HEK293 (cell line): ENCODE measurements around the gene SHISAL2B.

ENCODE experiments used
- CTCF ChIA-PET: fragments of 350-600 bp; formaldehyde crosslinking; extraction: SDS; loops from one replicate; lab custom pipeline; 2021; ENCODE audit warnings: antibody characterized with exemption; lab: Yijun Ruan, JAX
- POLR2A ChIA-PET: fragments of 300-600 bp; formaldehyde crosslinking; extraction: SDS; loops from one replicate; lab custom pipeline; 2020; ENCODE audit warnings: antibody characterized with exemption, inconsistent platforms; lab: Yijun Ruan, JAX
- H3K27ac ChIP-seq: fragments of 200-500 bp; sonication (Bioruptor generic); 2 replicates; pipeline ENCODE4 v1.5.1; 2014; ENCODE audit warnings: low read depth, low read length, control low read depth, inconsistent platforms; ENCODE audit errors: extremely low read depth
- H3K36me3 ChIP-seq, 2 experiments: fragments of 200-500 bp in 1 of 2; sonication (Bioruptor generic) in 1 of 2; 1 replicate in 1 of 2; 2 replicates in 1 of 2; pipeline ENCODE4 v1.5.1; 2014 to 2017; ENCODE audit warnings: inconsistent platforms in 2 of 2, low read length in 2 of 2; ENCODE audit not compliant: control insufficient read depth in 2 of 2, insufficient read depth in 1 of 2
- H3K4me1 ChIP-seq: fragments of 200-500 bp; sonication (Bioruptor generic); 2 replicates; pipeline ENCODE4 v1.5.1; 2014; ENCODE audit warnings: mild to moderate bottlenecking, low read length, inconsistent platforms; ENCODE audit not compliant: control insufficient read depth, insufficient read depth
- H3K4me3 ChIP-seq: 2 replicates; pipeline ENCODE4 v1.5.1; 2011; ENCODE audit warnings: low read depth, mild to moderate bottlenecking, control low read depth, low read length, moderate library complexity
- H3K9me3 ChIP-seq: fragments of 200-500 bp; sonication (Bioruptor generic); 2 replicates; pipeline ENCODE4 v1.5.1; 2014; ENCODE audit warnings: low read depth, low read length, inconsistent platforms; ENCODE audit not compliant: control insufficient read depth, insufficient read depth
- GLI4 ChIP-seq: fragments of 450-650 bp; formaldehyde crosslinking; IDR thresholded peaks from 2 replicates; pipeline ENCODE4 v1.5.1; 2016; ENCODE audit warnings: missing biosample characterization, missing genetic modification characterization
- MZF1 ChIP-seq: fragments of 450-650 bp; formaldehyde crosslinking; IDR thresholded peaks from 2 replicates; pipeline ENCODE4 v1.5.1; 2017; ENCODE audit warnings: missing biosample characterization, missing genetic modification characterization, borderline replicate concordance
- ZFP41 ChIP-seq: fragments of 450-650 bp; formaldehyde crosslinking; IDR thresholded peaks from 2 replicates; pipeline ENCODE4 v1.5.1; 2016; ENCODE audit warnings: missing biosample characterization, missing genetic modification characterization, borderline replicate concordance
- ZNF114 ChIP-seq: fragments of 450-650 bp; formaldehyde crosslinking; IDR thresholded peaks from 2 replicates; pipeline ENCODE4 v1.5.0; 2017; ENCODE audit warnings: missing biosample characterization, missing genetic modification characterization
- ZNF169 ChIP-seq: fragments of 450-650 bp; formaldehyde crosslinking; IDR thresholded peaks from 2 replicates; pipeline ENCODE4 v1.5.1; 2016; ENCODE audit warnings: missing biosample characterization, missing genetic modification characterization
- ZNF292 ChIP-seq: fragments of 450-650 bp; formaldehyde crosslinking; IDR thresholded peaks from 2 replicates; pipeline ENCODE4 v1.5.1; 2016; ENCODE audit warnings: low read depth, missing biosample characterization, missing genetic modification characterization, borderline replicate concordance
- ZNF311 ChIP-seq: fragments of 450-650 bp; formaldehyde crosslinking; IDR thresholded peaks from 2 replicates; pipeline ENCODE4 v1.5.1; 2017; ENCODE audit warnings: missing biosample characterization, missing genetic modification characterization, borderline replicate concordance
- ZNF341 ChIP-seq: fragments of 450-650 bp; formaldehyde crosslinking; IDR thresholded peaks from 2 replicates; pipeline ENCODE4; 2016; ENCODE audit warnings: low read depth, missing biosample characterization, missing genetic modification characterization
- ZNF394 ChIP-seq: fragments of 450-650 bp; formaldehyde crosslinking; IDR thresholded peaks from 2 replicates; pipeline ENCODE4 v1.5.1; 2016; ENCODE audit warnings: missing biosample characterization, missing genetic modification characterization, mild to moderate bottlenecking, moderate library complexity, borderline replicate concordance
- ZNF404 ChIP-seq: fragments of 450-650 bp; formaldehyde crosslinking; IDR thresholded peaks from 2 replicates; pipeline ENCODE4 v1.5.1; 2017; ENCODE audit warnings: missing biosample characterization, missing genetic modification characterization
- ZNF514 ChIP-seq: fragments of 450-650 bp; formaldehyde crosslinking; IDR thresholded peaks from 2 replicates; pipeline ENCODE4 v1.5.1; 2016; ENCODE audit warnings: missing biosample characterization, missing genetic modification characterization
- ZNF548 ChIP-seq: fragments of 450-650 bp; formaldehyde crosslinking; IDR thresholded peaks from 2 replicates; pipeline ENCODE4 v1.5.1; 2016; ENCODE audit warnings: missing biosample characterization, missing genetic modification characterization
- ZNF549 ChIP-seq: fragments of 450-650 bp; IDR thresholded peaks from 2 replicates; pipeline ENCODE4 v1.5.1; 2018; ENCODE audit warnings: missing biosample characterization, missing genetic modification characterization, mild to moderate bottlenecking, inconsistent platforms, moderate library complexity
- ZNF555 ChIP-seq: fragments of 450-650 bp; formaldehyde crosslinking; conservative IDR thresholded peaks from 2 replicates; pipeline ENCODE4 v1.5.1; 2017; ENCODE audit warnings: missing biosample characterization, mild to moderate bottlenecking, missing genetic modification characterization, inconsistent platforms
- ZNF621 ChIP-seq: fragments of 450-650 bp; formaldehyde crosslinking; IDR thresholded peaks from 2 replicates; pipeline ENCODE4 v1.5.1; 2017; ENCODE audit warnings: missing biosample characterization, missing genetic modification characterization
- ZNF776 ChIP-seq: fragments of 450-650 bp; formaldehyde crosslinking; IDR thresholded peaks from 2 replicates; pipeline ENCODE4 v1.5.0; 2017; ENCODE audit warnings: missing biosample characterization, missing genetic modification characterization, borderline replicate concordance
- TF ChIP-seq, protein P1 (sequence below): fragments of 450-650 bp; formaldehyde crosslinking; IDR thresholded peaks from 2 replicates; pipeline ENCODE4 v1.5.0; 2017; ENCODE audit warnings: missing biosample characterization, missing genetic modification characterization, borderline replicate concordance
- TF ChIP-seq, protein P2 (sequence below): fragments of 450-650 bp; formaldehyde crosslinking; IDR thresholded peaks from 2 replicates; pipeline ENCODE4 v1.5.1; 2016; ENCODE audit warnings: missing biosample characterization, missing genetic modification characterization
- TF ChIP-seq, protein P3 (sequence below): fragments of 450-650 bp; formaldehyde crosslinking; IDR thresholded peaks from 2 replicates; pipeline ENCODE4 v1.5.1; 2017; ENCODE audit warnings: missing biosample characterization, missing genetic modification characterization
- TF ChIP-seq, protein P4 (sequence below): fragments of 450-650 bp; formaldehyde crosslinking; IDR thresholded peaks from 2 replicates; pipeline ENCODE4 v1.5.1; 2017; ENCODE audit warnings: missing biosample characterization, missing genetic modification characterization

SHISAL2B gene

DNA sequence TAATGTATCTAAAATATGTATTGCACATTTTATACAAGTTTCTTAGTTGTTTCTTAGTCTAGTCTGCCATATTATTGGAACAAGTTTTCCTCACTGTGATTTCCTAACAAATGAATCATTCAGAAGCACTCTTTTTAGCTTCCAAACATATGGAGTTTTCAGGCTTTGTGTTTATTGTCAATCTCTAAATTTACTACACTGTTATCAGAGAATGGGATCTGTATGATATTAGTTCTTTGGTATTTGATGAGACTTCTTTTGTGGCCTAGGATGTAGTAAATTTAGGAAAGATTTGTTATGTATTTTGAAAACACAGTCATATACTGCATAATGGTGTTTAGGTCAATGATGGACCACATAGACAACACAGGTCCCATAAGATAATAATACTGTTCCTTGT is 52.5 kb downstream of the SHISAL2B start (continued):
- TF ChIP-seq, protein P1, sequence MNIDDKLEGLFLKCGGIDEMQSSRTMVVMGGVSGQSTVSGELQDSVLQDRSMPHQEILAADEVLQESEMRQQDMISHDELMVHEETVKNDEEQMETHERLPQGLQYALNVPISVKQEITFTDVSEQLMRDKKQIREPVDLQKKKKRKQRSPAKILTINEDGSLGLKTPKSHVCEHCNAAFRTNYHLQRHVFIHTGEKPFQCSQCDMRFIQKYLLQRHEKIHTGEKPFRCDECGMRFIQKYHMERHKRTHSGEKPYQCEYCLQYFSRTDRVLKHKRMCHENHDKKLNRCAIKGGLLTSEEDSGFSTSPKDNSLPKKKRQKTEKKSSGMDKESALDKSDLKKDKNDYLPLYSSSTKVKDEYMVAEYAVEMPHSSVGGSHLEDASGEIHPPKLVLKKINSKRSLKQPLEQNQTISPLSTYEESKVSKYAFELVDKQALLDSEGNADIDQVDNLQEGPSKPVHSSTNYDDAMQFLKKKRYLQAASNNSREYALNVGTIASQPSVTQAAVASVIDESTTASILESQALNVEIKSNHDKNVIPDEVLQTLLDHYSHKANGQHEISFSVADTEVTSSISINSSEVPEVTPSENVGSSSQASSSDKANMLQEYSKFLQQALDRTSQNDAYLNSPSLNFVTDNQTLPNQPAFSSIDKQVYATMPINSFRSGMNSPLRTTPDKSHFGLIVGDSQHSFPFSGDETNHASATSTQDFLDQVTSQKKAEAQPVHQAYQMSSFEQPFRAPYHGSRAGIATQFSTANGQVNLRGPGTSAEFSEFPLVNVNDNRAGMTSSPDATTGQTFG (tag by site-specific recombination) = no peak
- TF ChIP-seq ZNF311 = no peak

DNA sequence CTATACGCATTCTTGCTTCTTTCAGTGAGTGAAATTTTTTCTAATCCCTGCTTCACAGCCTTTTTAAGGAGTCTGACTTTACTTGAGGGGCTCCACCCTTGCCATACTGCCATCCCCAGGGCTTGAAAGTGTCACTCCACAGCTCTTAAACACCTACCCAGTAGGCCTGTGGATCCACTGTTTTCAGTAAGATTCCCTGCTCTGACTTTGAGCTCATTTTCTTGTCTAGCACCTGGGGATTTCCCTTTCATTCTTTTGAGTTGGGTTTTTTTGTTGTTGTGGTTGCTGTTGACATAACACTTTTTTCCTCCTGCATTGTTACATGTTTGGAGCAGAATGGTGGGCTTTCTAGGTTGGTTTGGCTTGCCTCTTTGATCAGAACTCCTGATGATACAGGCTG is 54.6 kb downstream of the SHISAL2B start:
- Histone ChIP-seq H3K36me3 (peaks cover 0 to 12% of the 10 kb centered on the region in 2 experiments; a peak in 2 of 3 replicates), H3K4me1 (no peaks in the 10 kb centered on the region), H3K27ac (no peak overlapping the region), H3K9me3 (no peaks in the 10 kb centered on the region), H3K4me3 (no peak overlapping the region)
- POLR2A ChIA-PET = no interaction called here
- CTCF ChIA-PET = no interaction called here
- TF ChIP-seq MZF1 (tag by site-specific recombination) (no peak), ZNF341 (tag by site-specific recombination) (no peak), ZNF404 (tag by site-specific recombination) (no peak), ZNF776 (tag by site-specific recombination) (no peak)

DNA sequence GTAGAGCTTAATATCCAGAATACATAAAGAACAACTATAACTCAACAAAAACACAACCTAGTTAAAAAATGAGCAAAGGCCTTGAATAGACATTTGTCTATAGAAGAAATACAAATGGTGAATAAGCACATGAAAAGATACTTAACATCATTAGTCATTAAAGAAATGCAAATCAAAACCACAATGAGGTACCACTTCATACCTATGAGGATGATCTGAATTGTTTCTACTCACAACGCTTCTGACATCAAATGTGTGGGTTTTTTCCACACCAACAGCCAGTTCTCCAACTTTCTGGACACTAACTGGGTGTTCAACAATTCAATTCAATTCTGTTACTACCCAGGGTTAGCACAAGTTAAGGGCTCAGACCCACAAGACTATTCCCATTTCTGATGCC is 56.1 kb downstream of the SHISAL2B start:
- POLR2A ChIA-PET = no interaction called here
- Histone ChIP-seq H3K9me3 (no peaks in the 10 kb centered on the region), H3K27ac (no peak overlapping the region), H3K4me3 (no peak overlapping the region), H3K4me1 (no peaks in the 10 kb centered on the region), H3K36me3 (peaks cover 0 to 2% of the 10 kb centered on the region in 2 experiments; a peak in 1 of 3 replicates)
- CTCF ChIA-PET = no interaction called here
- TF ChIP-seq ZNF169 (tag by site-specific recombination) = no peak
- no peak for TF ChIP-seq ZNF292 (tag by site-specific recombination)
- TF ChIP-seq ZNF621 (tag by site-specific recombination) = no peak
- TF ChIP-seq ZNF548 (tag by site-specific recombination) = no peak
- TF ChIP-seq, protein P2, sequence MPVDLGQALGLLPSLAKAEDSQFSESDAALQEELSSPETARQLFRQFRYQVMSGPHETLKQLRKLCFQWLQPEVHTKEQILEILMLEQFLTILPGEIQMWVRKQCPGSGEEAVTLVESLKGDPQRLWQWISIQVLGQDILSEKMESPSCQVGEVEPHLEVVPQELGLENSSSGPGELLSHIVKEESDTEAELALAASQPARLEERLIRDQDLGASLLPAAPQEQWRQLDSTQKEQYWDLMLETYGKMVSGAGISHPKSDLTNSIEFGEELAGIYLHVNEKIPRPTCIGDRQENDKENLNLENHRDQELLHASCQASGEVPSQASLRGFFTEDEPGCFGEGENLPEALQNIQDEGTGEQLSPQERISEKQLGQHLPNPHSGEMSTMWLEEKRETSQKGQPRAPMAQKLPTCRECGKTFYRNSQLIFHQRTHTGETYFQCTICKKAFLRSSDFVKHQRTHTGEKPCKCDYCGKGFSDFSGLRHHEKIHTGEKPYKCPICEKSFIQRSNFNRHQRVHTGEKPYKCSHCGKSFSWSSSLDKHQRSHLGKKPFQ = no peak
- TF ChIP-seq ZNF394 (tag by site-specific recombination) = no peak
- TF ChIP-seq, protein P3, sequence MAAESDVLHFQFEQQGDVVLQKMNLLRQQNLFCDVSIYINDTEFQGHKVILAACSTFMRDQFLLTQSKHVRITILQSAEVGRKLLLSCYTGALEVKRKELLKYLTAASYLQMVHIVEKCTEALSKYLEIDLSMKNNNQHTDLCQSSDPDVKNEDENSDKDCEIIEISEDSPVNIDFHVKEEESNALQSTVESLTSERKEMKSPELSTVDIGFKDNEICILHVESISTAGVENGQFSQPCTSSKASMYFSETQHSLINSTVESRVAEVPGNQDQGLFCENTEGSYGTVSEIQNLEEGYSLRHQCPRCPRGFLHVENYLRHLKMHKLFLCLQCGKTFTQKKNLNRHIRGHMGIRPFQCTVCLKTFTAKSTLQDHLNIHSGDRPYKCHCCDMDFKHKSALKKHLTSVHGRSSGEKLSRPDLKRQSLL (tag by site-specific recombination) = no peak
- TF ChIP-seq, protein P1 (tag by site-specific recombination) = no peak
- TF ChIP-seq ZNF555 (tag by site-specific recombination) = no peak
- no peak for TF ChIP-seq ZFP41 (tag by site-specific recombination)
- TF ChIP-seq ZNF114 (tag by site-specific recombination) = no peak
- no peak for TF ChIP-seq ZNF549 (tag by site-specific recombination)
- no peak for TF ChIP-seq ZNF514 (tag by site-specific recombination)
- TF ChIP-seq, protein P4, sequence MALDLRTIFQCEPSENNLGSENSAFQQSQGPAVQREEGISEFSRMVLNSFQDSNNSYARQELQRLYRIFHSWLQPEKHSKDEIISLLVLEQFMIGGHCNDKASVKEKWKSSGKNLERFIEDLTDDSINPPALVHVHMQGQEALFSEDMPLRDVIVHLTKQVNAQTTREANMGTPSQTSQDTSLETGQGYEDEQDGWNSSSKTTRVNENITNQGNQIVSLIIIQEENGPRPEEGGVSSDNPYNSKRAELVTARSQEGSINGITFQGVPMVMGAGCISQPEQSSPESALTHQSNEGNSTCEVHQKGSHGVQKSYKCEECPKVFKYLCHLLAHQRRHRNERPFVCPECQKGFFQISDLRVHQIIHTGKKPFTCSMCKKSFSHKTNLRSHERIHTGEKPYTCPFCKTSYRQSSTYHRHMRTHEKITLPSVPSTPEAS (tag by site-specific recombination) = no peak
- TF ChIP-seq GLI4 (tag by site-specific recombination) = no peak
